T-cell (primary cell): Measurements from ENCODE around the gene MED16. TPM values are rescaled to one million over a fixed set of nuclear protein-coding genes. Genes with fewer than 3 reads are reported as not detected.

Experiments used
- ATAC-seq, 4 experiments: fragments of 200-7000 bp in 3 of 4; fragments of 150-1000 bp in 1 of 4; cut with Tn5 transposase; replicated peaks in 1 of 4; 1 replicate in 3 of 4; 2 replicates in 1 of 4; pipeline ENCODE4 v1.10.0; 2021; ENCODE audit warnings: moderate library complexity in 3 of 4, mild to moderate bottlenecking in 2 of 4, moderate number of reproducible peaks in 1 of 4
- CTCF ChIA-PET, 2 donors: fragments of 300-600 bp; sonication (Branson Sonifier 250); formaldehyde crosslinking; loops; one replicate each; lab custom pipeline; 2022; ENCODE audit warnings: antibody characterized with exemption in 2 of 2; lab: Charles Lee
- POLR2A ChIA-PET, 2 donors: fragments of 300-600 bp; sonication (Branson Sonifier 250); formaldehyde crosslinking; loops; one replicate each; lab custom pipeline; 2022; ENCODE audit warnings: antibody characterized with exemption in 2 of 2; lab: Charles Lee
- DNase-seq, 35 experiments: peaks; one replicate each; pipeline versions ENCODE4 v3.0.0 to v3.0.0-alpha.2; 2013 to 2023
- H3K27ac ChIP-seq: one replicate; pipeline ENCODE4 v1.5.1; 2013; ENCODE audit warnings: low read length
- H3K27me3 ChIP-seq, 2 experiments: replicated peaks in 1 of 2; 1 replicate in 1 of 2; 2 replicates in 1 of 2; pipeline versions ENCODE4 v1.6.1 to v1.7.0; 2013; ENCODE audit warnings: low read length in 1 of 2, mixed read lengths in 1 of 2; ENCODE audit not compliant: control insufficient read depth in 2 of 2, insufficient read depth in 2 of 2; ENCODE audit errors: extremely low read depth in 1 of 2
- H3K36me3 ChIP-seq, 2 donors: 1 replicate in 1 of 2; 2 replicates in 1 of 2; pipeline versions ENCODE4 v1.6.1 to v1.7.0; 2013; ENCODE audit warnings: low read length in 1 of 2; ENCODE audit not compliant: control insufficient read depth in 2 of 2, insufficient read depth in 1 of 2; ENCODE audit errors: extremely low read depth in 1 of 2
- H3K4me1 ChIP-seq, 2 experiments: 1 replicate in 1 of 2; 2 replicates in 1 of 2; pipeline versions ENCODE4 v1.6.1 to v1.7.0; 2013; ENCODE audit warnings: low read length in 2 of 2, mixed read lengths in 1 of 2; ENCODE audit not compliant: insufficient read depth in 2 of 2, control insufficient read depth in 1 of 2; ENCODE audit errors: extremely low read depth in 1 of 2
- H3K4me3 ChIP-seq, 2 donors: 1 replicate in 1 of 2; 2 replicates in 1 of 2; pipeline versions ENCODE4 v1.5.1 to v1.7.0; 2013; ENCODE audit warnings: mild to moderate bottlenecking in 2 of 2, low read length in 1 of 2, moderate library complexity in 1 of 2; ENCODE audit not compliant: control insufficient read depth in 1 of 2; ENCODE audit errors: extremely low read depth in 1 of 2
- H3K9me3 ChIP-seq: 2 replicates; pipeline ENCODE4 v1.7.0; 2013
- H3K27ac Mint-ChIP-seq, 2 donors: one replicate each; pipeline ENCODE4 v1.8.0; 2020 to 2021; ENCODE audit warnings: mild to moderate bottlenecking in 2 of 2, mixed read lengths in 2 of 2
- H3K27me3 Mint-ChIP-seq, 2 donors: one replicate each; pipeline ENCODE4 v1.8.0; 2021 to 2022; ENCODE audit warnings: mixed read lengths in 2 of 2
- H3K36me3 Mint-ChIP-seq: one replicate; pipeline ENCODE4 v1.8.0; 2021; ENCODE audit warnings: mixed read lengths
- H3K4me1 Mint-ChIP-seq, 3 donors: one replicate each; pipeline ENCODE4 v1.8.0; 2020 to 2022; ENCODE audit warnings: mixed read lengths in 3 of 3, mild to moderate bottlenecking in 1 of 3
- H3K4me3 Mint-ChIP-seq, 3 donors: one replicate each; pipeline ENCODE4 v1.8.0; 2020 to 2022; ENCODE audit warnings: mild to moderate bottlenecking in 3 of 3, mixed read lengths in 3 of 3, moderate library complexity in 3 of 3
- H3K9me3 Mint-ChIP-seq, 3 donors: one replicate each; pipeline ENCODE4 v1.8.0; 2020 to 2022; ENCODE audit warnings: mixed read lengths in 3 of 3
- WGBS: methylation state at CpG from one replicate; pipeline ENCODE4 v1.1.5; 2013; ENCODE audit warnings: missing lambda C conversion rate; ENCODE audit not compliant: insufficient coverage; 5-methylcytosine and 5-hydroxymethylcytosine counted together
- total RNA-seq, 35 experiments: library from RNA in 6 of 35; stranded (reverse) in 6 of 35; fragments of 120-200 nt in 1 of 35; gene quantifications; one replicate each; pipeline versions ENCODE4 v1.2.1 to v1.2.4 and lab custom pipeline; 2013 to 2026

MED16 gene
- total RNA-seq, 5 donors from 2014 or later (not counting 1 experiment from before 2014, with no cell fraction given) = 55.0 to 105 (median 92.4) TPM

GRCh38 chr19:871446-872265 lies 21.3 kb downstream of the MED16 start:
- ChIA-PET CTCF (interaction anchor here in 1 of 2 donors (1.0 kb wide), 1 partner anchor 8 kb away, joined by 8 read pairs; no protein-coding TSS in a partner anchor), POLR2A (interaction anchor here in 1 of 2 donors (0.7 kb wide), 1 partner anchor 39 kb away, joined by 5 read pairs; no protein-coding TSS in a partner anchor)
- Histone ChIP-seq H3K9me3 (no peaks in the 10 kb centered on the region), H3K4me1 (peaks cover 2 to 33% of the 10 kb centered on the region in 2 experiments), H3K36me3 (peaks cover 12 to 23% of the 10 kb centered on the region in 2 donors), H3K4me3 (no peak overlapping the region), H3K27ac (peak overlapping the region; percentile 65), H3K27me3 (no peaks in the 10 kb centered on the region)
- Mint-ChIP-seq H3K27ac (peak overlapping the region; percentile 90 to 92), H3K4me1 (peaks cover 10 to 18% (median 17%) of the 10 kb centered on the region in 3 donors), H3K27me3 (no peaks in the 10 kb centered on the region), H3K4me3 (peak overlapping the region; percentile 71 to 79 (median 79)), H3K9me3 (no peaks in the 10 kb centered on the region), H3K36me3 (peaks cover 16% of the 10 kb centered on the region)
- ATAC-seq = peak in 2 of 4 experiments; percentile 0 to 7
- peak in 6 of 35 experiments; percentile 15 to 62 (median 36) for DNase-seq
- WGBS = 94% methylated on average over 18 of the region's 33 CpGs

- no peaks in the 10 kb centered on the region for H3K27me3 ChIP-seq
- Mint-ChIP-seq H3K27me3 (no peaks in the 10 kb centered on the region), H3K9me3 (no peaks in the 10 kb centered on the region), H3K4me1 (peaks cover 10 to 18% (median 17%) of the 10 kb centered on the region in 3 donors), H3K36me3 (peaks cover 11% of the 10 kb centered on the region), H3K27ac (no peak overlapping the region), H3K4me3 (peak overlapping the region in 1 of 3 donors; percentile 59)
- peaks cover 2 to 33% of the 10 kb centered on the region in 2 experiments for H3K4me1 ChIP-seq
- H3K9me3 ChIP-seq = no peaks in the 10 kb centered on the region
- DNase-seq = no peak
- H3K4me3 ChIP-seq = no peak overlapping the region
- H3K36me3 ChIP-seq = peaks cover 9 to 23% of the 10 kb centered on the region in 2 donors
- CTCF ChIA-PET = no interaction called here
- no peak overlapping the region for H3K27ac ChIP-seq
- POLR2A ChIA-PET = no interaction called here
- 98% methylated on average over 28 of the region's 28 CpGs for WGBS
- no peak for ATAC-seq
Measured at GRCh38 chr19:870963-871401, 22.0 kb downstream of the MED16 start.

GRCh38 chr19:870314-870713 lies 22.7 kb downstream of the MED16 start:
- Mint-ChIP-seq H3K4me1 (peaks cover 10 to 18% (median 17%) of the 10 kb centered on the region in 3 donors), H3K27me3 (no peaks in the 10 kb centered on the region), H3K4me3 (peak overlapping the region in 1 of 3 donors; percentile 59), H3K27ac (peak overlapping the region; percentile 66 to 68), H3K9me3 (no peaks in the 10 kb centered on the region), H3K36me3 (peaks cover 11% of the 10 kb centered on the region)
- Histone ChIP-seq H3K4me1 (peaks cover 2 to 28% of the 10 kb centered on the region in 2 experiments), H3K4me3 (no peak overlapping the region), H3K36me3 (peaks cover 4 to 23% of the 10 kb centered on the region in 2 donors), H3K9me3 (no peaks in the 10 kb centered on the region), H3K27ac (no peak overlapping the region), H3K27me3 (no peaks in the 10 kb centered on the region)
- ChIA-PET CTCF (no interaction called here), POLR2A (no interaction called here)
- DNase-seq (no peak), ATAC-seq (no peak)
- 98% methylated on average over 5 of the region's 8 CpGs for WGBS

GRCh38 chr19:869245-870177 lies 23.5 kb downstream of the MED16 start:
- no peaks in the 10 kb centered on the region for H3K9me3 Mint-ChIP-seq
- WGBS = 89% methylated on average over 21 of the region's 29 CpGs
- ChIA-PET CTCF (no interaction called here), POLR2A (no interaction called here)
- ATAC-seq (no peak), DNase-seq (no peak)
- peak overlapping the region in 1 of 2 donors; percentile 66 for H3K27ac Mint-ChIP-seq
- Histone ChIP-seq H3K4me1 (peaks cover 2 to 27% of the 10 kb centered on the region in 2 experiments), H3K36me3 (peaks cover 4 to 23% of the 10 kb centered on the region in 2 donors), H3K4me3 (no peak overlapping the region), H3K27ac (no peak overlapping the region), H3K9me3 (no peaks in the 10 kb centered on the region), H3K27me3 (no peaks in the 10 kb centered on the region)
- peaks cover 11% of the 10 kb centered on the region for H3K36me3 Mint-ChIP-seq
- H3K4me3 Mint-ChIP-seq = peak overlapping the region in 1 of 3 donors; percentile 59
- H3K27me3 Mint-ChIP-seq = no peaks in the 10 kb centered on the region
- peaks cover 10 to 18% (median 17%) of the 10 kb centered on the region in 3 donors for H3K4me1 Mint-ChIP-seq

GRCh38 chr19:868458-869244 lies 24.3 kb downstream of the MED16 start:
- Mint-ChIP-seq H3K4me1 (peaks cover 16 to 22% (median 20%) of the 10 kb centered on the region in 3 donors), H3K4me3 (no peak overlapping the region), H3K36me3 (peaks cover 11% of the 10 kb centered on the region), H3K27me3 (no peaks in the 10 kb centered on the region), H3K27ac (no peak overlapping the region), H3K9me3 (no peaks in the 10 kb centered on the region)
- CTCF ChIA-PET = no interaction called here
- Histone ChIP-seq H3K4me3 (no peak overlapping the region), H3K4me1 (peaks cover 2 to 32% of the 10 kb centered on the region in 2 experiments), H3K27ac (no peak overlapping the region), H3K27me3 (peaks cover 0 to 2% of the 10 kb centered on the region in 2 experiments), H3K9me3 (no peaks in the 10 kb centered on the region), H3K36me3 (peaks cover 2 to 23% of the 10 kb centered on the region in 2 donors)
- 93% methylated on average over 33 of the region's 34 CpGs for WGBS
- POLR2A ChIA-PET = no interaction called here
- ATAC-seq (no peak), DNase-seq (no peak)
